IPS DF 6.9 (cell line): ENCODE measurements around the gene LEMD2.

Experiments
- DNase-seq: peaks from one replicate; pipeline ENCODE4 v3.0.0-alpha.2; 2013; ENCODE audit warnings: low read depth, low spot score
- H3K27ac ChIP-seq: one replicate; pipeline ENCODE4 v1.5.1; 2013; ENCODE audit warnings: low read length, control low read depth
- H3K27me3 ChIP-seq: 2 replicates; pipeline ENCODE4 v1.6.1; 2013; ENCODE audit warnings: mild to moderate bottlenecking, low read length; ENCODE audit not compliant: control insufficient read depth, insufficient read depth
- H3K36me3 ChIP-seq: 2 replicates; pipeline ENCODE4 v1.6.1; 2013; ENCODE audit warnings: low read length; ENCODE audit not compliant: control insufficient read depth, insufficient read depth
- H3K4me1 ChIP-seq: 2 replicates; pipeline ENCODE4 v1.6.1; 2013; ENCODE audit warnings: low read length; ENCODE audit not compliant: control insufficient read depth, insufficient read depth
- H3K4me3 ChIP-seq: 2 replicates; pipeline ENCODE4 v1.5.1; 2013; ENCODE audit warnings: mild to moderate bottlenecking, low read length
- H3K9me3 ChIP-seq: 2 replicates; pipeline ENCODE4 v1.6.1; 2013; ENCODE audit warnings: low read length, inconsistent platforms; ENCODE audit not compliant: control insufficient read depth, insufficient read depth
- whole genome bisulfite sequencing: extraction: QIAGEN DNeasy Blood & Tissue Kit; methylation state at CpG from one replicate; pipeline ENCODE4 v1.1.7; 2013; ENCODE audit warnings: mixed read lengths, missing lambda C conversion rate; ENCODE audit not compliant: insufficient read length, insufficient coverage; 5-methylcytosine and 5-hydroxymethylcytosine counted together

Gene LEMD2

GRCh38 chr6:33739571-33739970 is 49.4 kb downstream of the LEMD2 start:
- Histone ChIP-seq H3K36me3 (no peaks in the 10 kb centered on the region), H3K27ac (no peak overlapping the region), H3K9me3 (no peaks in the 10 kb centered on the region), H3K4me1 (peaks cover 3% of the 10 kb centered on the region; the same call in 1 of the 2 replicates), H3K27me3 (no peaks in the 10 kb centered on the region), H3K4me3 (no peak overlapping the region)
- DNase-seq: no peak
- no CpG with 5 or more reads among the region's 5 CpGs for WGBS

DNA sequence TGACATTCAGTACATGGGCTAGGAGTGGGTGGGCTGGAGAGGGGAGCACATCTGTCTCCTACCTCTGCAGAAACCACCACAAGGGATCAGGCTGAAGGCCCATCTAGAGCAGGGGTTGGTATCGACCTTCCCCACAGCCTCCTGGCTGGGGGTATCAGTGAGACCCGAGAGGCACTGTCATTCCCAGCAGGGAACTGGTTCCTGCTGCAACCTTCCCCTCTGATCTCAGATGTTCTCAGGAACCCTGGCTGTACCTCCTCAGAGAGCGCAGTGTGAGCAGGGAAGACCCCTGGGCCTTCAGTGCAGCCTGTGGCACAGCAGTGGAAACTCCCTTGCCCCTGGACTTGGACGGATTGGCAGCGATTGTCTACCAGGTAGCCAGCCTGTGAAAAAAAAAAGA is 50.1 kb downstream of the LEMD2 start:
- H3K27ac ChIP-seq: no peak overlapping the region
- no CpG with 5 or more reads among the region's 5 CpGs for WGBS
- H3K9me3 ChIP-seq: no peaks in the 10 kb centered on the region
- DNase-seq: no peak
- no peak overlapping the region for H3K4me3 ChIP-seq
- no peaks in the 10 kb centered on the region for H3K36me3 ChIP-seq
- no peaks in the 10 kb centered on the region for H3K27me3 ChIP-seq
- H3K4me1 ChIP-seq: peaks cover 1% of the 10 kb centered on the region; the same call in 1 of the 2 replicates

- no peak overlapping the region for H3K27ac ChIP-seq
- H3K4me1 ChIP-seq: peaks cover 1% of the 10 kb centered on the region; the same call in 1 of the 2 replicates
- no peaks in the 10 kb centered on the region for H3K27me3 ChIP-seq
- no peaks in the 10 kb centered on the region for H3K9me3 ChIP-seq
- H3K36me3 ChIP-seq: no peaks in the 10 kb centered on the region
- no peak for DNase-seq
- no CpG with 5 or more reads among the region's 9 CpGs for WGBS
- H3K4me3 ChIP-seq: no peak overlapping the region
These were observed 50.8 kb downstream of the LEMD2 start for GRCh38 chr6:33738153-33738552.

DNA sequence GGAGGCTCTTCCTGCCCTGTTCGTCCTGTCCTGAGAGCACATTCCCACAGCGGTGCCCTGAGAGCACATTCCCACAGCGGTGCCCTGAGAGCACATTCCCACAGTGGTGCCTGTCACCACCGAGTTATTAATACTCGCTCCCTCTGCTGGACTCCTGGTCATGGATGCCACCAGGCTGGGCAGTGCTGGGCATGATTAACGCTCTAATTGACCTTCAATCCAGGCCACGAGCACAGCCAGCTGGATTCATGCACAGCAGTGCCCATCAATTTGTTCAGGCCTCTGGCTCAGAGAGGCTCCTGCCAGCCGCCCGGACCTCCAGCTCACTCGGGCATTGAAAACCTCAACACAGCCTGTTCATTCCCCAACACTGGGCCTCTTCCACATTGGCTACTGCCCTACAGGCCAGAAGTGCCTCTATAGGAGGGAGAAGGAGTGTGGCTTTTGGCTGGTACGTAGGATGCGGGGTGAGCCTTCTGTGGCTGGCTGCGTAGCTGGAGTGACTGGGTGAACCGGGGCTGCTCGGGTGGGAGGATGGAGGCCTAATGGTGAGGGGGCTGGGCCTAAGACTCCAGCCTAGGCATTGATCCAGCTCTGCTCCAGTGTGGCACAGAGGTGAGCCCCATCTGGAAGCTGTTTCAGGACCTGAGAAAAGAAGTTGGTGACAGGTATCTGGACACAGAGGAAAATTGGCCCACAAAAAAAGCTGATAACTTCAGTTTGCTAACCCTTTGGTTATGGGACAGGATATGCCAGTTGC is 51.5 kb downstream of the LEMD2 start:
- no peaks in the 10 kb centered on the region for H3K9me3 ChIP-seq
- no peak for DNase-seq
- WGBS: no CpG with 5 or more reads among the region's 15 CpGs
- H3K4me3 ChIP-seq: no peak overlapping the region
- H3K27me3 ChIP-seq: no peaks in the 10 kb centered on the region
- no peaks in the 10 kb centered on the region for H3K36me3 ChIP-seq
- H3K4me1 ChIP-seq: no peaks in the 10 kb centered on the region
- no peak overlapping the region for H3K27ac ChIP-seq

GRCh38 chr6:33735216-33735615 is 53.7 kb downstream of the LEMD2 start:
- no peaks in the 10 kb centered on the region for H3K9me3 ChIP-seq
- no peak overlapping the region for H3K27ac ChIP-seq
- H3K4me1 ChIP-seq: no peaks in the 10 kb centered on the region
- DNase-seq: no peak
- H3K36me3 ChIP-seq: no peaks in the 10 kb centered on the region
- H3K27me3 ChIP-seq: no peaks in the 10 kb centered on the region
- no CpG with 5 or more reads among the region's 18 CpGs for WGBS
- H3K4me3 ChIP-seq: no peak overlapping the region

GRCh38 chr6:33733709-33734007 is 55.3 kb downstream of the LEMD2 start:
- H3K9me3 ChIP-seq: no peaks in the 10 kb centered on the region
- no peaks in the 10 kb centered on the region for H3K27me3 ChIP-seq
- H3K4me1 ChIP-seq: no peaks in the 10 kb centered on the region
- no peak overlapping the region for H3K27ac ChIP-seq
- no peak for DNase-seq
- WGBS: no CpG with 5 or more reads among the region's 8 CpGs
- H3K4me3 ChIP-seq: no peak overlapping the region
- H3K36me3 ChIP-seq: no peaks in the 10 kb centered on the region

DNA sequence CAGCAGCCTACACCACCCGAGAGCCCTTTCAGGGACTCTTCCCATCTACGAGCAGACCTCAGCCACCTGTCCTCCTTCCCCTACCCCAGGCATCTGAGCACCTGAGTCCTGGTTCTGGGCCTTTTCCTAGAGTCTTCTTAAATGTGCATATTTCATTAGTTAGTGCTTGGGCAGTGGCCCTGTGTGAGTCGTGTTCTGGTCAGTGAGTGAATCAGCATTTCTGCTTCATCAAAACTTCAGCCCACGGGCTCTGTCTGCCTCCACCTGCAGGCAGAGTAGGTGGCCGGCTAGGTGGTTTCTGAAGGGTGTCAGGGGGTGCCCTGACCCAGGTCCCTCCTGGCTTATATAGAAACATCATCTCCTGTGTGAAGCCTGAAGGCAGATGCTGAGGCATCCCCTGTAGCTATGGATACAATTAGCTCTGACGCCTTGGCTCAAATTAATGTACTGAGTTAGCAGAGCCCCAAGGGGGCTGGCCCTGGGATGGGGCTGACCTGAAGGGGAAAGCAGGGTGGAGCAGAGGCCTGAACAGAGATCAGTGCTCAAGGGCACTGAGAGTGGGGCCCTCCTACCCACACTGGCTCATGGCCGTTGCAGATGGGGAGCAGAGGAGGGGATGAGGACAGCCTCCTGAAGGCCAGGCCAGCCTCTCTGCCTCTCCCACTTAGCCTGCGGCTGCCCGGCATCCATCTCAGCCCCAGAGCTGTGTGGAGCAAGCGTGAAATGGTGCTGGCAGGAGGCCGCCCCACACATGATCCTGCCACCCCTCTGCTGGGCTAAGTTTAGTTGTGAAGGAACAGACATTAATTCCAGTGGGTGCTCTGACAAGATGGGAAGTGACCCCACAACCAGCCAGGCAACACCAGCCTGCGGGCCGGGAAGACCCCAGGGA is 55.9 kb downstream of the LEMD2 start:
- Histone ChIP-seq H3K27me3 (no peaks in the 10 kb centered on the region), H3K36me3 (no peaks in the 10 kb centered on the region), H3K27ac (no peak overlapping the region), H3K9me3 (no peaks in the 10 kb centered on the region), H3K4me1 (no peaks in the 10 kb centered on the region), H3K4me3 (no peak overlapping the region)
- no CpG with 5 or more reads among the region's 13 CpGs for WGBS
- no peak for DNase-seq

GRCh38 chr6:33732385-33732784 is 56.5 kb downstream of the LEMD2 start:
- no CpG with 5 or more reads among the region's 6 CpGs for whole genome bisulfite sequencing
- H3K4me1 ChIP-seq: no peaks in the 10 kb centered on the region
- no peak for DNase-seq
- H3K27ac ChIP-seq: no peak overlapping the region
- no peaks in the 10 kb centered on the region for H3K27me3 ChIP-seq
- H3K9me3 ChIP-seq: no peaks in the 10 kb centered on the region
- no peak overlapping the region for H3K4me3 ChIP-seq
- no peaks in the 10 kb centered on the region for H3K36me3 ChIP-seq

DNA sequence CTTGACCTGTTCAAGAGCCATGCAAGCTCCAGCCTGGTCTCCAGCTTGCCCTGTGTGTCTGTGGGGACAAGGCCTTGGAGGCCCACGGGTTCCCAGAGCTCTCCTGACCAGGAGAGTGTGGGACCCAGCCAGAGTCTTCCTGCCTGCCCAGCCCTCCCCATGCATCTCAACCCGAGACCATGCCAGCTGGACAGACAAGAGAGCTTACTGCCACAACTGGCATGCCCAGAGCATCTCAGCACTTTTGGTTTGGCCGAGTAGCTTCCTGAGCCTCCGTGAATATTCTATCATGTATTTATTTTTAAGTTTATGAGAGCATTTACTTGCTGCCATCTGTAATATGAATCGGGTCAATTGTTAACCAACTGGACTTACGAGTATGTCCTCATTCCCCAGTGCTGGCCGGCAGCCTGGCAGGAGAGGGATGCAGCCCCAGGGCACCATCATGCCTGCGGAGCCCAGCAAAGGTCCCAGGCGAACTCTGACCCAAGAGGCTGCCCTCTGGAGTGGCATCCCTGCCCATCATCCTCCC is 57.1 kb downstream of the LEMD2 start:
- no peak for DNase-seq
- no peaks in the 10 kb centered on the region for H3K4me1 ChIP-seq
- no CpG with 5 or more reads among the region's 9 CpGs for WGBS

GRCh38 chr6:33731035-33731434 is 57.9 kb downstream of the LEMD2 start:
- no peak for DNase-seq
- WGBS: no CpG with 5 or more reads among the region's 7 CpGs
- Histone ChIP-seq H3K27ac (no peak overlapping the region), H3K27me3 (no peaks in the 10 kb centered on the region), H3K9me3 (no peaks in the 10 kb centered on the region), H3K36me3 (no peaks in the 10 kb centered on the region), H3K4me3 (no peak overlapping the region), H3K4me1 (no peaks in the 10 kb centered on the region)

More for the DNA sequence above, 57.1 kb downstream of the LEMD2 start:
- Histone ChIP-seq H3K4me3 (no peak overlapping the region), H3K27ac (no peak overlapping the region), H3K36me3 (no peaks in the 10 kb centered on the region), H3K9me3 (no peaks in the 10 kb centered on the region), H3K27me3 (no peaks in the 10 kb centered on the region)
